ENCODE data around the gene TRPT1. TPM values are rescaled to one million over a fixed set of nuclear protein-coding genes. Genes with fewer than 3 reads are reported as not detected.
A peak's percentile ranks its signal among the peaks of the same experiment; 100 is the strongest.

Gene TRPT1
- polyA plus RNA-seq, 2 of the 4 experiments (the other 2 are of a cell fraction): 18.6 to 28.5 TPM

DNA sequence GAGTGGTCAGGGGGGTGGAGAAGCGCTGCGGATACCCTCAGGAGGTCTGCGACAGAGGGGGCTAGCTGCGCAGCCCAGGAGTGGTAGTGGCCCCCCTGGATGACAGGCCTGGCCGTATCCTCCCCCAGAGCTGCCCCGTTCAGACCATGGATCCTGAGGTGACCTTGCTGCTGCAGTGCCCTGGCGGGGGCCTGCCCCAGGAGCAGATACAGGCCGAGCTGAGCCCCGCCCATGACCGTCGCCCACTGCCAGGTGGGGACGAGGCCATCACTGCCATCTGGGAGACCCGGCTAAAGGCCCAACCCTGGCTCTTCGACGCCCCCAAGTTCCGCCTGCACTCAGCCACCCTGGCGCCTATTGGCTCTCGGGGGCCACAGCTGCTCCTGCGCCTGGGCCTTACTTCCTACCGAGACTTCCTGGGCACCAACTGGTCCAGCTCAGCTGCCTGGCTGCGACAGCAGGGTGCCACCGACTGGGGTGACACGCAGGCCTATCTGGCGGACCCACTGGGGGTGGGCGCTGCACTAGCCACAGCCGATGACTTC lies 593 bp upstream of the TRPT1 start:
- Histone ChIP-seq H3K27ac (peak overlapping the region; percentile 93 to 99), H3K9me3 (no peaks in the 10 kb centered on the region), H3K4me3 (peak overlapping the region; percentile 97), H3K4me2 (peak overlapping the region; percentile 100), H3K4me1 (peaks cover 37% of the 10 kb centered on the region)
- ChIA-PET POLR2A (interaction anchor here (0.8 to 2.9 kb wide), 9 partner anchors 12 to 355 kb away, joined by 3 to 16 read pairs (median 4); partner anchors contain the start of genes FKBP2, PPP1R14B and STIP1), CTCF (interaction anchor here (0.8 to 19.9 kb wide), 9 partner anchors 9 to 76 kb away, joined by 4 to 254 read pairs (median 10); partner anchors contain the start of genes ESRRA, FERMT3 and PLCB3)
- DNase-seq (ENCODE audit: low read depth in 1 of 2, low spot score in 1 of 2) (no peak), FAIRE-seq (no peak), ATAC-seq (peak; percentile 16 to 44; a peak in 5 of 6 replicates)
- TF ChIP-seq CBX2 (IDR thresholded peaks at IDR 0.05; ENCODE audit: borderline replicate concordance, low read depth): no peak
- TF ChIP-seq EHF (CRISPR knock-in tag; IDR thresholded peaks at IDR 0.05): no peak
- no peak for TF ChIP-seq SREBF2 (IDR thresholded peaks at IDR 0.05)
- no peak for TF ChIP-seq HOXB13 (CRISPR knock-in tag; IDR thresholded peaks at IDR 0.05; ENCODE audit: low read depth)
- TF ChIP-seq HOXB5 (CRISPR knock-in tag; IDR thresholded peaks at IDR 0.05): no peak
- TF ChIP-seq ESRRA (IDR thresholded peaks at IDR 0.05; ENCODE audit: borderline replicate concordance, low read length): 0 out of 2 replicates have a peak, but pooled peaks have one; percentile 2
- 21% methylated on average over 12 of the region's 26 CpGs for WGBS (ENCODE audit: missing lambda C conversion rate)

DNA sequence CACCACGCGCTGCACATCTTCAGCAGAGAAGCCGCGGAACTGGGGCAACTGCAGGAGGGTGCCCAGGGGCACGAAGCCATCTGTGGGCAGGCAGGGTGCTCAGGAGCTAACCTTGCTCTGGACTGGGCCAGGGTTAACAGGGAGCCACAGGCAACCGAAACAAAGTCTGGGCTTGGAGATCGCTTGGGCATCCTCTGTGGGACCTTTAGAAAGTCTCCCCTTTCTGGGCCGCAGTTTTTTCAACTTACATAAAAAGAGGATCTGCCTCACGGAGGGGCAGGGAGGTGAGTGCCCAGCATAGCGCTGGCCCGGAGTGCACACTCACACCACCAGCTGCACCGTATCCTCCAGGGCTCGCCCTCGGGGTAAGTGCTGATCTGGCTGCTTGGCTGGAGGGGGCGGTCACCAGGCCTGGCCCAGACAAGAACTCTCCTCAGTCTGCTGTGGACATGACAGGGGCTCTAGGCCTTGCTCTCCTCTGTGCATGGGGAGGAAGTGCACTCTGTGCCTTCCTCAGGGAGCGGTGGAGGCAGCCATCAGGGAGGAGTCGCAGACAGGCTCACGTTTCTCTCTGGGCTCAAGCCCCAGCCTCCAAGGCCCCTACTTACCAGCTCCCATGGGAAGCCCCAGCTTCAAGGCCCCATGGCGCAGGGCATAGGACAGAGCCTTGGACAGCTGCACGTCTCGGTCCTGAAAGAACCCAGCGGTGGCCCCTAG lies 937 bp downstream of the TRPT1 start:
- no peak for FAIRE-seq
- TF ChIP-seq HMGXB4 (CRISPR knock-in tag; IDR thresholded peaks at IDR 0.05; ENCODE audit: borderline replicate concordance): no peak
- TF ChIP-seq EHMT2 (IDR thresholded peaks at IDR 0.05; ENCODE audit: low read depth): no peak
- TF ChIP-seq POLR2A (IDR thresholded peaks at IDR 0.05; ENCODE audit: low read length): 0 out of 2 replicates have a peak, but pooled peaks have one; percentile 6
- Histone ChIP-seq H3K27ac (peak overlapping the region; percentile 93 to 99), H3K4me1 (peaks cover 30% of the 10 kb centered on the region), H3K4me3 (peak overlapping the region; percentile 97), H3K9me3 (no peaks in the 10 kb centered on the region), H3K4me2 (peak overlapping the region; percentile 100)
- 81% methylated on average over 22 of the region's 22 CpGs for WGBS (ENCODE audit: missing lambda C conversion rate)
- POLR2A ChIA-PET: interaction anchor here (1.3 to 2.9 kb wide), 2 partner anchors 16 to 40 kb away, joined by 11 to 16 read pairs; partner anchors contain the start of genes FKBP2 and STIP1
- CTCF ChIA-PET: interaction anchor here (1.4 to 19.9 kb wide), 9 partner anchors 8 to 78 kb away, joined by 3 to 254 read pairs (median 10); partner anchors contain the start of genes ESRRA, FERMT3, PLCB3 and STIP1
- peak in 1 of 2 experiments; percentile 2; a peak in 3 of 6 replicates for ATAC-seq
- no peak for DNase-seq (ENCODE audit: low read depth in 1 of 2, low spot score in 1 of 2)

DNA sequence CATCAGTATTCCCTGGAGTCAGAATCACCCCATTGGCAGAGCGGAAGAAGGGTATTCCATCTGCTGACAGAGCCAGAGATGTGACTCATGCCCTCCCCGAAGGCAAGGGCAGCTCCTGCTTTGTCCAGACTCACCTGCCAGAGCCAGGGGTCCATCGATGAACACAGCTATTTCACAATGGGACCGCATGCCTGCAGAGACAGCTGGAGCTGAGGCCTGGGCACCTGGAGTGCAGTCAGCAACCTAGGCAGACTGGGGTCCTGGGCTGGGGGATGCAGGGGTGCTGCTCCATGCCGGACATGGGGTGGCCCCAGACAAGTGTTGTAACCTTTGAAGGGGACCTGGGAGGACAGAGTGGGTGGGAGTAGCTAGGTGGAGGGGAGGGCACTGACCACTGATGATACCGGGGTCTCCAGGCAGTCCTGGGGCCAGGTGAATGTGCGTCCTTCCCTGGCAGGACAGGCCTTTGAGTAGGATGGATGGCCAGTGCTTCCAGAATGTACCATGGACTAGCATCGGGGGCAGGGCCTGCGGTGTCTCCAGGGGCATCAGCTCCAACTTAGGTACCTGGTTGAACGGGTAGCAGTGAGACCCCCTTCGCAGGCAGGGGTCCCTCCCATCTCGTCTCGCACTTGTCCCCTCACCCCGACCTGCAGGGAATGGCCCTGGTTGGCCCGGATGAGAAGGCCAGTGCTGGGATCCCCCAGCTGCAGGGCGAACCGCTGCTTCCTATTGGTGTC lies 1.7 kb downstream of the TRPT1 start:
- FAIRE-seq: no peak
- ChIA-PET POLR2A (no interaction called here), CTCF (interaction anchor here (1.4 to 19.9 kb wide), 8 partner anchors 9 to 79 kb away, joined by 3 to 254 read pairs (median 7); partner anchors contain the start of genes ESRRA, FERMT3, PLCB3 and STIP1)
- 86% methylated on average over 14 of the region's 17 CpGs for WGBS (ENCODE audit: missing lambda C conversion rate)
- peaks cover 26% of the 10 kb centered on the region for H3K4me1 ChIP-seq
- TF ChIP-seq CHD4 (IDR thresholded peaks at IDR 0.05; ENCODE audit: borderline replicate concordance) (no peak), TFCP2L1 (CRISPR knock-in tag; IDR thresholded peaks at IDR 0.05) (no peak), CHD2 (IDR thresholded peaks at IDR 0.05; ENCODE audit: low read length, partially characterized antibody) (no peak), HOXA7 (CRISPR knock-in tag; IDR thresholded peaks at IDR 0.05) (no peak), ZFP36 (IDR thresholded peaks at IDR 0.05; ENCODE audit: borderline replicate concordance, partially characterized antibody) (no peak), CBX2 (IDR thresholded peaks at IDR 0.05; ENCODE audit: borderline replicate concordance, low read depth) (no peak), HEYL (CRISPR knock-in tag; IDR thresholded peaks at IDR 0.05) (no peak), MAFK (IDR thresholded peaks at IDR 0.05; ENCODE audit: partially characterized antibody) (no peak), ZNF302 (CRISPR knock-in tag; IDR thresholded peaks at IDR 0.05) (no peak)
- TF ChIP-seq, protein P1, sequence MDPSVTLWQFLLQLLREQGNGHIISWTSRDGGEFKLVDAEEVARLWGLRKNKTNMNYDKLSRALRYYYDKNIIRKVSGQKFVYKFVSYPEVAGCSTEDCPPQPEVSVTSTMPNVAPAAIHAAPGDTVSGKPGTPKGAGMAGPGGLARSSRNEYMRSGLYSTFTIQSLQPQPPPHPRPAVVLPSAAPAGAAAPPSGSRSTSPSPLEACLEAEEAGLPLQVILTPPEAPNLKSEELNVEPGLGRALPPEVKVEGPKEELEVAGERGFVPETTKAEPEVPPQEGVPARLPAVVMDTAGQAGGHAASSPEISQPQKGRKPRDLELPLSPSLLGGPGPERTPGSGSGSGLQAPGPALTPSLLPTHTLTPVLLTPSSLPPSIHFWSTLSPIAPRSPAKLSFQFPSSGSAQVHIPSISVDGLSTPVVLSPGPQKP (IDR thresholded peaks at IDR 0.05; ENCODE audit: low read depth, low read length): no peak
- H3K4me2 ChIP-seq: no peak overlapping the region
- H3K9me3 ChIP-seq: no peaks in the 10 kb centered on the region
- DNase-seq (ENCODE audit: low read depth in 1 of 2, low spot score in 1 of 2): no peak
- H3K4me3 ChIP-seq: no peak overlapping the region
- H3K27ac ChIP-seq: no peak overlapping the region
- ATAC-seq: no peak

Data from A549 (cell line).